IMR-90 (cell line): ENCODE data around the gene TGM2. TPM values are rescaled to one million over a fixed set of nuclear protein-coding genes. Genes with fewer than 3 reads are reported as not detected.

ENCODE experiments used
- ATAC-seq: fragments of 200-7000 bp; cut with Tn5 transposase; 2 replicates; pipeline ENCODE4 v1.9.1; 2020; ENCODE audit warnings: low read depth, mild to moderate bottlenecking, moderate library complexity
- BruUV-seq: library from RNA; stranded (reverse); fragments of 400-500 nt; replicated peaks from 2 replicates; lab custom pipeline; 2021; lab: Mats Ljungman, UMichigan
- CTCF ChIA-PET: fragments of 300-600 bp; formaldehyde crosslinking; extraction: SDS; loops from one replicate; lab custom pipeline; 2021; ENCODE audit warnings: antibody characterized with exemption; lab: Yijun Ruan, JAX
- POLR2A ChIA-PET: fragments of 300-600 bp; sonication (Branson Sonifier 250); formaldehyde crosslinking; loops from one replicate; lab custom pipeline; 2022; ENCODE audit warnings: antibody characterized with exemption; ENCODE audit not compliant: unreplicated experiment; lab: Charles Lee
- DNase-seq: peaks from one replicate; pipeline ENCODE4 v3.0.0; 2013
- H2AFZ ChIP-seq: replicated peaks from 2 replicates; pipeline ENCODE3; 2013; ENCODE audit warnings: low read length, mild to moderate bottlenecking; ENCODE audit not compliant: poor library complexity
- H2AK5ac ChIP-seq: 2 replicates; pipeline ENCODE4 v1.6.1; 2013; ENCODE audit warnings: low read depth, low read length, inconsistent platforms
- H2AK9ac ChIP-seq: replicated peaks from 2 replicates; pipeline ENCODE3; 2013; ENCODE audit warnings: mild to moderate bottlenecking, low read depth, low read length, moderate library complexity; ENCODE audit not compliant: poor library complexity
- H2BK120ac ChIP-seq: 2 replicates; pipeline ENCODE4 v1.6.1; 2013; ENCODE audit warnings: low read depth, low read length, inconsistent platforms
- H2BK15ac ChIP-seq: 3 replicates; pipeline ENCODE4 v1.6.1; 2013; ENCODE audit warnings: low read depth, low read length, inconsistent platforms
- H2BK20ac ChIP-seq: 2 replicates; pipeline ENCODE4 v1.6.1; 2013; ENCODE audit warnings: low read depth, mild to moderate bottlenecking, inconsistent platforms, low read length, moderate library complexity
- H2BK5ac ChIP-seq: 2 replicates; pipeline ENCODE4 v1.6.1; 2013; ENCODE audit warnings: mild to moderate bottlenecking, low read depth, low read length, inconsistent platforms; ENCODE audit not compliant: poor library complexity, severe bottlenecking
- H3K14ac ChIP-seq: replicated peaks from 2 replicates; pipeline ENCODE4 v1.6.1; 2013; ENCODE audit warnings: low read depth, low read length, inconsistent platforms
- H3K18ac ChIP-seq: 2 replicates; pipeline ENCODE4 v1.6.1; 2013; ENCODE audit warnings: low read depth, low read length, control low read depth
- H3K23ac ChIP-seq: 2 replicates; pipeline ENCODE4 v1.6.1; 2013; ENCODE audit warnings: low read depth, low read length, inconsistent platforms
- H3K27ac ChIP-seq: 2 replicates; pipeline ENCODE4 v1.5.1; 2013; ENCODE audit warnings: mild to moderate bottlenecking, control low read depth, low read length; ENCODE audit not compliant: insufficient read depth
- H3K27me3 ChIP-seq: 2 replicates; pipeline ENCODE4 v1.6.1; 2013; ENCODE audit warnings: low read length; ENCODE audit not compliant: control insufficient read depth, insufficient read depth
- H3K36me3 ChIP-seq: 2 replicates; pipeline ENCODE4 v1.6.1; 2013; ENCODE audit warnings: low read length, mixed read lengths; ENCODE audit not compliant: control insufficient read depth, insufficient read depth
- H3K4ac ChIP-seq: 2 replicates; pipeline ENCODE4 v1.6.1; 2013; ENCODE audit warnings: low read depth, low read length, inconsistent platforms
- H3K4me1 ChIP-seq: 2 replicates; pipeline ENCODE4 v1.6.1; 2013; ENCODE audit warnings: low read length, mixed read lengths; ENCODE audit not compliant: control insufficient read depth, insufficient read depth
- H3K4me2 ChIP-seq: 2 replicates; pipeline ENCODE4 v1.6.1; 2013; ENCODE audit warnings: low read depth, mild to moderate bottlenecking, control low read depth, low read length, moderate library complexity
- H3K4me3 ChIP-seq: 2 replicates; pipeline ENCODE4 v1.5.1; 2013; ENCODE audit warnings: low read depth, mild to moderate bottlenecking, control low read depth, low read length, moderate library complexity; ENCODE audit not compliant: insufficient read depth
- H3K56ac ChIP-seq: 2 replicates; pipeline ENCODE4 v1.6.1; 2013; ENCODE audit warnings: low read length, inconsistent platforms; ENCODE audit not compliant: insufficient read depth; ENCODE audit errors: extremely low read depth
- H3K79me1 ChIP-seq, 2 experiments: 2 replicates each; pipeline ENCODE4 v1.6.1; 2013; ENCODE audit warnings: low read length in 2 of 2, inconsistent platforms in 1 of 2, low read depth in 1 of 2
- H3K9ac ChIP-seq: 2 replicates; pipeline ENCODE4 v1.6.1; 2013; ENCODE audit warnings: low read depth, low read length, control low read depth
- H3K9me1 ChIP-seq: 2 replicates; pipeline ENCODE4 v1.6.1; 2013; ENCODE audit warnings: low read length, inconsistent platforms; ENCODE audit not compliant: insufficient read depth
- H3K9me3 ChIP-seq: 2 replicates; pipeline ENCODE4 v1.6.1; 2013; ENCODE audit warnings: low read length; ENCODE audit not compliant: control insufficient read depth, insufficient read depth
- H4K20me1 ChIP-seq: 2 replicates; pipeline ENCODE4 v1.6.1; 2013; ENCODE audit warnings: low read length, inconsistent platforms; ENCODE audit not compliant: insufficient read depth
- H4K5ac ChIP-seq: 2 replicates; pipeline ENCODE4 v1.6.1; 2013; ENCODE audit warnings: mild to moderate bottlenecking, low read depth, low read length, control low read depth
- H4K8ac ChIP-seq, 2 experiments: 2 replicates each; pipeline ENCODE4 v1.6.1; 2013; ENCODE audit warnings: low read depth in 2 of 2, low read length in 2 of 2, control low read depth in 1 of 2, inconsistent platforms in 1 of 2
- H4K91ac ChIP-seq: 2 replicates; pipeline ENCODE4 v1.6.1; 2013; ENCODE audit warnings: low read depth, low read length, inconsistent platforms; ENCODE audit not compliant: insufficient read depth
- CHD1 ChIP-seq: IDR thresholded peaks from 2 replicates; pipeline ENCODE4 v1.6.1; 2012; ENCODE audit warnings: low read depth, low read length, improper control_type of control experiment
- MAZ ChIP-seq: IDR thresholded peaks from 2 replicates; pipeline ENCODE4 v1.6.1; 2012; ENCODE audit warnings: low read depth, mild to moderate bottlenecking, low read length, improper control_type of control experiment, moderate library complexity, borderline replicate concordance
- MXI1 ChIP-seq: IDR thresholded peaks from 2 replicates; pipeline ENCODE4 v1.6.1; 2012; ENCODE audit warnings: low read depth, mild to moderate bottlenecking, low read length, moderate library complexity, borderline replicate concordance
- NFE2L2 ChIP-seq: fragments of 150-350 bp; IDR thresholded peaks from 2 replicates; pipeline ENCODE4 v1.6.1; 2016; ENCODE audit warnings: low read depth, mild to moderate bottlenecking, low read length
- POLR2A ChIP-seq: IDR thresholded peaks from 2 replicates; pipeline ENCODE4 v1.6.1; 2012; ENCODE audit warnings: mild to moderate bottlenecking, low read depth, low read length
- RAD21 ChIP-seq: IDR thresholded peaks from 2 replicates; pipeline ENCODE4 v1.6.1; 2012; ENCODE audit warnings: low read length, improper control_type of control experiment
- RFX5 ChIP-seq: IDR thresholded peaks from 2 replicates; pipeline ENCODE4 v1.8.0; 2012; ENCODE audit warnings: low read depth, mild to moderate bottlenecking, low read length, moderate library complexity
- SMC3 ChIP-seq: fragments of 150-350 bp; IDR thresholded peaks from 2 replicates; pipeline ENCODE4 v1.6.1; 2016; ENCODE audit warnings: low read depth, mild to moderate bottlenecking, antibody characterized with exemption, low read length, moderate library complexity
- WGBS, 2 experiments: methylation state at CpG; one replicate each; pipeline versions ENCODE4 v1.1.5 to v1.1.7; 2013; ENCODE audit warnings: missing lambda C conversion rate in 2 of 2; ENCODE audit not compliant: insufficient read length in 1 of 2; ENCODE audit errors: extremely low coverage in 2 of 2; 5-methylcytosine and 5-hydroxymethylcytosine counted together
- dilution Hi-C: fragments of 300-500 bp; cut with HindIII; formaldehyde crosslinking; loops from one replicate; pipeline ENCODE4 v1.14.3; 2018; ENCODE audit warnings: low sequenced_read_pairs; ENCODE audit not compliant: unreplicated experiment
- in situ Hi-C: fragments of 300-500 bp; cut with MboI; formaldehyde crosslinking; loops from 3 replicates; pipeline ENCODE4 v1.14.3; 2019; ENCODE audit warnings: low sequenced_read_pairs, inconsistent platforms, mixed read lengths
- intact Hi-C: fragments of 100-400 bp; cut with micrococcal nuclease; formaldehyde crosslinking; loops from 2 replicates; pipeline ENCODE4 v1.10.0; 2022
- polyA plus RNA-seq, 3 experiments: library from polyadenylated mRNA; depleted of rRNA; stranded (reverse); fragments of >200 nt; gene quantifications; 2 replicates each; pipeline ENCODE4 v1.2.3, GENCODE V29; 2012; ENCODE audit warnings: low replicate concordance in 1 of 3
- total RNA-seq: library from RNA; depleted of rRNA; stranded (reverse); fragments of >200 nt; gene quantifications from 2 replicates; pipeline ENCODE4 v1.2.3, GENCODE V29; 2012
- TF ChIP-seq, protein P1 (sequence below): fragments of 150-350 bp; IDR thresholded peaks from 2 replicates; pipeline ENCODE4 v1.6.1; 2016; ENCODE audit warnings: low read depth, mild to moderate bottlenecking, low read length, moderate library complexity, borderline replicate concordance
- TF ChIP-seq, protein P2 (sequence below): fragments of 150-350 bp; IDR thresholded peaks from 2 replicates; pipeline ENCODE4 v1.6.1; 2017; ENCODE audit warnings: mild to moderate bottlenecking, antibody characterized with exemption, low read length, low read depth

Gene TGM2
- total and polyA plus RNA-seq, 2 of the 4 experiments (the other 2 are of a cell fraction): 239 to 268 TPM

DNA sequence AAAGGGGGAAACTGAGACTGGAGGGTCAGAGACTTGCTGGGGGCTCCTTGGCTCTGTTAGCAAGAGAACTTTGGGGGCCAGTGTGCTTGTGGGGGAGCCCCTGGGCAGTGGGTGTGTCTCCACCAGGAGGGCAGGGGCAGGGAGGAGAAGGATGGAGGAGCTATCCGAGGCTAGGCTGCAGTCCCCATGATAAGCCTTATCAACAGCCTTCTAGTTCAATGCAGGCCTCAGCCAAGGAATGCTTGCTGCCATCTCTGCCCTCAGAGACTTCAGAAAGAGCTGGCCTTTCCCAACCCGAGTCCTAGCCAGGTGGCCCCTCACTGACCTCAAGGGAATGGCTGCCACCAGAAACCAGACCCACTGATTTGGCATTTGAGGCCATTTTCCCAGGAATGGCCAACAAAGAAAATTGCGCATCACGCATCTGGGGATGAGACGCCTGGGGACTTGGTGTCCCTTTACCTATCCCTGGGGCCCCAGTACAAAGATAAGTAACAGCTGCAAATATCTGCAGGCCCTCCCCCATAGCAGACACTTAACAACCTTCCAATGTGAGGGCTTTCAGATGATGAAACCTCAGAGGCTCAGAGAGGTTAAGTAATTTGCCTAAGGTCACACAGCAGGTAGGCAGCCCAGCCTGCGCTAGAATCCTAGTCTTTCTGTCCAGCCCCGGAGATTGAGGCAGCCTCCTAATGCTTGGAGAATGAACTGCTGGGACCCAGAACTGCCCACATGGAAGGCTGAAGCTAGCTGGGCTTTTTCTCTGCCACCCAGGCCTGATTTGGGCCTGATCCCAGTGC lies 4.9 kb downstream of the TGM2 start (continued):
- TF ChIP-seq SMC3 (no peak), POLR2A (no peak)

DNA sequence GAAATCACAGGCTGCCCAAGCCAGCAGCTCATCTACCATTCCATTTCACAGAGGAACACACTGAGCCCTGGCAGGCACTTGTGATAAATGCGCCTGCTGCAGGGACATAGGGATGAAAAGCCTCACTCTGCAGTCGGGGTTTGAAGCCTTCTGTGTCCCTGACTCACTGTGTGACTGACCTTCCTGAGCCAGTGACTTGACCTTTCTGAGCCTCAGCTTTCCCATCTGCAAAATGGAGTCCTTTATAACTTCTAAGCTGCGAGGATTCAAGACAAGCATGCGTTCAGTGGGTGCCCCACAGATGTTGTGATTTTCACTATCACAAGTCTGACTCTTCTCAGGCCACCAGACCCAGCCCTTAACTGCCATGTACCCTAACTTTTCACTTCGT lies 5.5 kb downstream of the TGM2 start:
- CTCF ChIA-PET: no interaction called here
- no peak overlapping the region for H2BK15ac ChIP-seq
- DNase-seq: no peak
- no peak overlapping the region for H3K14ac ChIP-seq
- no TSS peak for BruUV-seq
- no peak overlapping the region for H2BK5ac ChIP-seq
- H2BK120ac ChIP-seq: no peak overlapping the region
- peaks cover 19 to 80% of the 10 kb centered on the region in 2 experiments for H3K79me1 ChIP-seq
- H3K4me1 ChIP-seq: peaks cover 22% of the 10 kb centered on the region
- H3K4me3 ChIP-seq: no peak overlapping the region
- no peak overlapping the region for H4K5ac ChIP-seq
- H4K91ac ChIP-seq: no peak overlapping the region
- no peak overlapping the region for H3K27ac ChIP-seq
- intact Hi-C loops: no loop called here
- dilution Hi-C loops: no loop called here
- no peak overlapping the region; a peak in 1 of 4 replicates for H4K8ac ChIP-seq
- TF ChIP-seq CHD1 (no peak), MAZ (no peak), MXI1 (no peak), RFX5 (no peak), RAD21 (no peak), POLR2A (no peak), NFE2L2 (no peak)
- TF ChIP-seq, protein P1, sequence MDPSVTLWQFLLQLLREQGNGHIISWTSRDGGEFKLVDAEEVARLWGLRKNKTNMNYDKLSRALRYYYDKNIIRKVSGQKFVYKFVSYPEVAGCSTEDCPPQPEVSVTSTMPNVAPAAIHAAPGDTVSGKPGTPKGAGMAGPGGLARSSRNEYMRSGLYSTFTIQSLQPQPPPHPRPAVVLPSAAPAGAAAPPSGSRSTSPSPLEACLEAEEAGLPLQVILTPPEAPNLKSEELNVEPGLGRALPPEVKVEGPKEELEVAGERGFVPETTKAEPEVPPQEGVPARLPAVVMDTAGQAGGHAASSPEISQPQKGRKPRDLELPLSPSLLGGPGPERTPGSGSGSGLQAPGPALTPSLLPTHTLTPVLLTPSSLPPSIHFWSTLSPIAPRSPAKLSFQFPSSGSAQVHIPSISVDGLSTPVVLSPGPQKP: no peak
- TF ChIP-seq, protein P2, sequence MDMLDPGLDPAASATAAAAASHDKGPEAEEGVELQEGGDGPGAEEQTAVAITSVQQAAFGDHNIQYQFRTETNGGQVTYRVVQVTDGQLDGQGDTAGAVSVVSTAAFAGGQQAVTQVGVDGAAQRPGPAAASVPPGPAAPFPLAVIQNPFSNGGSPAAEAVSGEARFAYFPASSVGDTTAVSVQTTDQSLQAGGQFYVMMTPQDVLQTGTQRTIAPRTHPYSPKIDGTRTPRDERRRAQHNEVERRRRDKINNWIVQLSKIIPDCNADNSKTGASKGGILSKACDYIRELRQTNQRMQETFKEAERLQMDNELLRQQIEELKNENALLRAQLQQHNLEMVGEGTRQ: no peak
- no peak overlapping the region for H3K4me2 ChIP-seq
- in situ Hi-C loops: no loop called here
- no peak for ATAC-seq
- no peaks in the 10 kb centered on the region for H3K9me3 ChIP-seq
- H3K27me3 ChIP-seq: no peaks in the 10 kb centered on the region
- no peak overlapping the region for H3K18ac ChIP-seq
- no peak overlapping the region for H2BK20ac ChIP-seq
- no peak overlapping the region for H3K9ac ChIP-seq
- peaks cover 52% of the 10 kb centered on the region for H3K36me3 ChIP-seq
- peak overlapping the region; percentile 4; the same call in 1 of the 2 replicates for H3K23ac ChIP-seq
- POLR2A ChIA-PET: no interaction called here
- no peak overlapping the region for H2AFZ ChIP-seq
- no peaks in the 10 kb centered on the region; the same call in 1 of the 2 replicates for H4K20me1 ChIP-seq
- H3K56ac ChIP-seq: no peak overlapping the region
- H3K4ac ChIP-seq: no peak overlapping the region
- H3K9me1 ChIP-seq: peaks cover 8% of the 10 kb centered on the region
- H2AK5ac ChIP-seq: no peak overlapping the region; the same call in 1 of the 2 replicates
- WGBS, 2 experiments: 50% methylated on average over 1 of the region's 5 CpGs; no CpG with 5 or more reads in 1 of the 2 experiments
- no peak overlapping the region for H2AK9ac ChIP-seq
